Measurements from ENCODE around the gene SLIT2. TPM values are rescaled to one million over a fixed set of nuclear protein-coding genes. Genes with fewer than 3 reads are reported as not detected.

Gene SLIT2
- polyA plus RNA-seq, 3 donors from 2014 or later, result not detected

DNA sequence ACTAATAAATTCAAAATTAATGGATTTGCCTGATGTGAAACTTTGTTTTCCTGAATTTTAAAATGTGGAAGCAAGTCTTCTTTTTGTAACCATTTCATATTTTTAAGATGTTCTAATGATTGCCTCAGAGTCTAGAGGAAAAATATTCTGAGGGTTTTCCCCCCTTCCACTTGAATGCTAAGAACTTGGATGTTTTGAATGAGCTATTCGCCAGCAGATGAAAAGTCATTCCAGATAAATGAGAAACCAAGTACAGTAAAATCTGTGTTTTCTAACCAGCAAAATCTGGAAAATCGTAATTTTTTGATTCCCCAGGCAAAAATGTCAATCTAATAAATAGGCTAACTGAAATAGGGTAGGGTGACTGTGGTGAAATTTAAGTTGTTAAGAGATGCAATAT is 45.6 kb downstream of the SLIT2 start:
- Mint-ChIP-seq H3K9me3 (peaks cover 0 to 10% (median 2%) of the 10 kb centered on the region in 6 donors), H3K27me3 (ENCODE audit: low read depth in 3 of 3) (peaks cover 0 to 3% (median 0%) of the 10 kb centered on the region in 3 donors), H3K4me1 (no peaks in the 10 kb centered on the region), H3K27ac (no peak overlapping the region), H3K36me3 (no peaks in the 10 kb centered on the region), H3K4me3 (no peak overlapping the region)
- DNase-seq, result no peak

DNA sequence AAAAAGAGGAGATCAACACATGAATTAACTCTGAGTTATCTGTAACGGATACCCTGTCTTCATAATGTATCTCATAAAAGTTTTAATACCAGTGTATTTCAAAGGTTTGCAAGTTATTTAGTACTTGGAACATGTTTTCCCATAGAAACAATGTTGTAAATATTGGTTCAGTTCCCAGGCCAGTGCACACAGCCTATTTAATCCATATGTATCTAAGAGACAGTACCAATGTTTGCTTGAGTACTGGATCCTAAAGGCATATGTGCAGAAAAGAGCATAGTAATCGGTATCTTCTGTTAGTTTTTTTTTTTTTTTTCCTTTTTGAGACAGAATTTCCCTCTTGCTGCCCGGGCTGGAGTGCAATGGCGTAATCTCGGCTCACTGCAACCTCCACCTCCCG is 46.1 kb downstream of the SLIT2 start:
- Mint-ChIP-seq H3K27me3 (ENCODE audit: low read depth in 3 of 3) (peaks cover 0 to 3% (median 0%) of the 10 kb centered on the region in 3 donors), H3K9me3 (peaks cover 0 to 8% (median 2%) of the 10 kb centered on the region in 6 donors), H3K36me3 (no peaks in the 10 kb centered on the region), H3K27ac (no peak overlapping the region), H3K4me3 (no peak overlapping the region), H3K4me1 (no peaks in the 10 kb centered on the region)
- DNase-seq, result no peak

DNA sequence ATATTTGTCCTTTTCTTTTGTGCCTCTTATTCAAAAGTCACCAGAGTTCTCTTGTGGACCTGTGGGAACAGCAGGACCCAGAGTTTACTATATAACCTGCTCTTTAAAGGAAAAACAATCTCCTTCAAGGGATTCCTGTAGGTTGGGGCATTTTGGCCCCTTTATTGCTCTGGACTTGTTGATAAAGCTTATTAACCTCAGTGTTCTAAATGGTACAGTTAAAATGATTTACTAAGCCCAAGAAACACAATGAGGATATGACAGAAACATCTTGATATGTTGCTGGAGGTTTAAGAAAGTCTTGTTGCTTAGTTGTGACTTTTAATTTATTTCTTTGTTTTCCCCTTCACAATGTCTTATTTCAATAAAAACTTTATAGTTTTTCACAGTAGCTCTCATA is 46.8 kb downstream of the SLIT2 start:
- Mint-ChIP-seq H3K4me1 (no peaks in the 10 kb centered on the region), H3K27me3 (ENCODE audit: low read depth in 3 of 3) (no peaks in the 10 kb centered on the region), H3K36me3 (no peaks in the 10 kb centered on the region), H3K27ac (no peak overlapping the region), H3K9me3 (peaks cover 0 to 4% (median 3%) of the 10 kb centered on the region in 6 donors), H3K4me3 (no peak overlapping the region)
- no peak for DNase-seq

DNA sequence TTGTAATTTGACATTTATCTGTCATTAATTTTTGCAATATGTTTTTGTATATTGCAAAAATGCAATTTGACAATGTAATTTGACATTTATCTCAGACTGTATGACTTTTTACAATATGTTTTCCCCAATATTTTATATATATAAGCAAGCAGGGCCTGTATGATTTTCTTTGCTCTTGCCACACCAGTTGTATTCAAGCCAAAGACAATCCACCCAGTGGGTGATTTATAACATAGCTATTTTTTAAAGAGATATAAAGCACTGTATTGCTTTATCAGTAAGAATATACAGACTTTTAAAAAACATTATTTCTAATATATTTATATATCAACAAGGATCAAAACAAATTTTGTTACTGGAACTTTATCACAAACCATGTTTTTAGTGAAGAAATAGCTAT is 47.3 kb downstream of the SLIT2 start:
- Mint-ChIP-seq H3K4me3 (no peak overlapping the region), H3K27ac (no peak overlapping the region), H3K4me1 (no peaks in the 10 kb centered on the region), H3K36me3 (no peaks in the 10 kb centered on the region), H3K9me3 (peaks cover 0 to 6% (median 3%) of the 10 kb centered on the region in 6 donors), H3K27me3 (ENCODE audit: low read depth in 3 of 3) (no peaks in the 10 kb centered on the region)
- no peak for DNase-seq

DNA sequence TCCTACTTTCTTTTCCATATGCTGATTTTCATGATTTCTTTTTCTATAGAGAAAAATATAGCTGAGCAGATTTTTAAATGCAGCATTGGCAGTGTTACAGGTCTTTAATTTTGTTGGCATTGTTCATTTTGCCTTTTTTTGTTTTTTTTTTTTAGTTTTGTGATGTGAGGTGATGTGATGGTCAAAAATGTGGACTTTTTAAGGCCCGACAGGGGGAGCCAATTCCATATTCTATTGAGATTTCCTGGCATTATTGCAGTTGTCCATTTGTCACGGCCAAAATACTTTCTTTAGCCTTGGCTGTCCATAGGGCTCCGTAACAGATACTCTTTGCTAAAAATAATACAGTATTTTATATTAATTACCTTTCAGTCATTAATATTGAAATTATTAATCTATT is 47.8 kb downstream of the SLIT2 start:
- Mint-ChIP-seq H3K4me3 (no peak overlapping the region), H3K27me3 (ENCODE audit: low read depth in 3 of 3) (no peaks in the 10 kb centered on the region), H3K27ac (no peak overlapping the region), H3K9me3 (peaks cover 0 to 6% (median 3%) of the 10 kb centered on the region in 6 donors), H3K36me3 (no peaks in the 10 kb centered on the region), H3K4me1 (no peaks in the 10 kb centered on the region)
- DNase-seq, result no peak

DNA sequence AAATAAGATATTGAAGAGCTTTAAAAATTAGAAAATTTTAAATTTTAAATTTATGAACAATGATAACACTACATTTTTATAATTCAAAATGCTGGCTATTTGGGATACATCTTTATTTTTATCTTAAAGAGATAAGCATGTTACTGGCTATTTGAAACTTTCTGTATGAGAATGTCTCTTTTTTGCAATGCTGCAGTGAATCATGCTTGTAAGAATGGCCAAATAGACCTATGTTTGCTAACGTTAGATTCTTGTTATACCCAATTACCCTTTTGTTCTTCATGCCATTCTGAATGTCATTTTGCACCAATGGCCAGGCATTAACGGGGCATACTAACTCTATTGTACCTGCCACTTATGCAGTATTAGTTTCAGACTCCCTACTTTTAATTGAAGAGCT is 49.5 kb downstream of the SLIT2 start:
- no peak overlapping the region for H3K27ac Mint-ChIP-seq
- no peaks in the 10 kb centered on the region for H3K36me3 Mint-ChIP-seq
- H3K27me3 Mint-ChIP-seq (ENCODE audit: low read depth in 3 of 3), result no peaks in the 10 kb centered on the region
- peaks cover 0 to 4% (median 2%) of the 10 kb centered on the region in 6 donors for H3K9me3 Mint-ChIP-seq
- no peaks in the 10 kb centered on the region for H3K4me1 Mint-ChIP-seq
- no peak overlapping the region for H3K4me3 Mint-ChIP-seq
- DNase-seq, result no peak
